NCI-H2107 (cell line): ENCODE data around the gene SSH2.
"Not testable (repeated sequence)": the region's sequence is repeated elsewhere in the genome, so short reads cannot be mapped to it uniquely, and the experiment has no call there.

Experiments
- DNase-seq: peaks from one replicate; lab custom pipeline; 2025; lab: John Stamatoyannopoulos, UW

SSH2 gene

DNA sequence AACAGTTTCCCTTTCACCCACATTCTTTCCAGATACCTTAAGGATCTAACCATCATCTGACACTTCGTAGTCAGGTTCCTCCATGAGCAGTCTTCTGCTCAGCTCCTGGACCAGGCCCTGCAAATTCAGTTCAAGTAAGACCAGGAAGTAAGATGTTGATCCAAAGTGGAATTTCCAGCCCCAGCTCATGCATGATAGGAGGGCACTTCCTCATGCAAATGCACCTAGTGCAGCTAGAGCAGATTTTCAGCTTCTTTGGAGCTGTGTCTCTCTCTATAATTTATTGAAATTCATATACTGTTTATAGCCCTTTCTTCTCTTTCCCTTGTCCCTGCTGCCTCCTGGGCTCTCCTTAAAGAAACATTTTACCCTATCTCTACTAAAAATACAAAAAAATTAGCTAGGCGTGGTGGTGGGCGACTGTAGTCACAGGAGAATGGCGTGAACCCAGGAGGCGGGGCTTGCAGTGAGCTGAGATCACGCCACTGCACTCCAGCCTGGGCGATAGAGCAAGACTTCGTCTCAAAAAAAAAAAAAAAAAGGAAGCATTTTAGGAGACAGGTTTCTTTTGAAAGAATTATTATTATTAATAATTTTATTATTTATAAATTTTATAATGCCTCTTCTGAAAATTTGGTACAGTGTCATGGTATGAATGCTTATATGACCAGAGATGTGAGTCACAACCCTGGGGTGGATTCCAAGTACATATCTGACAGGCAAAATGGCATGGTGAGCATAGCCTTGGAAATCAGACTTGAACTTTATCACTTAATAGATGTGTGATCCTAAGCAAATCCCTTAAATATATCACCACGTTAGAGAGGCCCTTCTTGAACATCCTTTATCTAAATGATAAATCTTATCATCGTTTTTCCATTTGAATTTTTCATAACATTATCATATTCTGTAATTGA is 94.3 kb downstream of the SSH2 start:
- no peak for DNase-seq

DNA sequence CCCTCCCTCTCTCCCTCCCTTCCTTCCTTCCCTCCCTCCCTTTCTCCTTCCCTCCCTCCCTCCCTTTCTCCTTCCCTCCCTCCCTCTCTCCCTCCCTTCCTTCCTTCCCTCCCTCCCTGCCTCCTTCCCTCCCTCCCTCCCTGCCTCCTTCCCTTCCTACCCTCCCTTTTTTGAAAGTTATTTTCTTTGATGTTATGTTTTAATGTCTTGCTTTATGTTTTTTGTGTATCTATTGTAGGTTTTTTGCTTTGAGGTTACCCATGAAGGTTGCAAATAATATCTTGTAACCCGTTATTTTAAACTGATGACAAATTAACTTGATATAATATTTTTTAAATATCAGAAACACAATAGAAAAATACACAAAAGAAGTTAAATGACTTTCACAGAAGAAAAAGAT is 96.2 kb downstream of the SSH2 start:
- no peak for DNase-seq

DNA sequence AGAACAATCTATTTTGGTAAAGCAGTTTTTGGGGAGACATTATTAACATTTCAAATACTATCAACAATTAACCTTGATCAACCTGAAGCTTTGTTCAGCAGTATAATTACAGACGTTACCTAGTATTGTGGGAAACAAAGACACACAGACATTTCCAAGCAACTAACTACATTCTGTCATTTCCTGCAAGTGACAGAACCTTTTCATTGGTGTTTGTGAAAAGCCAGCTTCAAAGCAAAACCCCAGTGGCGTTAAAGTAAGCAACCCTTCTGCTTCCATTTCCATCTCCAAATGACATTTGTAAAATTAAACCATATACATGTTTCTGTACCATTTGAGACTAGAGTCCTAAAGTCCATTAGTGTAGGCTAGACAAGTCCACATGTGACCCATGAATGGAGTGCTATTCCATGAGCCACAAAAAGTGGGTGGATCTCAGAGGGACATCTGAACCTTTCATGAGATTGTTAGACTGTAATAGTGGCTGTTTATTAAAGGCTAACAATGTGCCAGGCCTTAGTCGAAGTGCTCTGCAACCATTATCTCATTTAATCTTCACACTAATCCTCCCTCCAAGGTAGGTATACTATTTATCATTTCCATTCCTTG is 101.2 kb downstream of the SSH2 start:
- DNase-seq, result no peak

DNA sequence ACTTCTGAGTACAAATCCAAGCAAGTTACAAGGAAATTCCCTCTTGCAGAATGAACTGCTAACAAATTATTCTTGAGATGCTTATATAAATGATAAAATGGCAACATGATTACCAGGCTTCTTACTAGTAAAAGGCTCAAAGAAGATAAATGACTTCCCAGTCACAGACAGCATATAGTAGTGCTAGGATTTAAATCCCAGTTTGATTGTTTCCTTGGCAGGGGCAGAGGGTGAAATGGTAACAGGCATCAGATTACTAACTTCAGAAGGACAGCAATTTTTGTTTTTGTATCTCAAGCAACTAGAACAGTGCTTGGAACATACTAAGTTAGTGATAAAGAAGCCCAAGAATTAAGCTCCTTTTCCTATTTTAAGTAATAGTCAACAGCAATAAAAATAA is 102.8 kb downstream of the SSH2 start:
- DNase-seq, result no peak

DNA sequence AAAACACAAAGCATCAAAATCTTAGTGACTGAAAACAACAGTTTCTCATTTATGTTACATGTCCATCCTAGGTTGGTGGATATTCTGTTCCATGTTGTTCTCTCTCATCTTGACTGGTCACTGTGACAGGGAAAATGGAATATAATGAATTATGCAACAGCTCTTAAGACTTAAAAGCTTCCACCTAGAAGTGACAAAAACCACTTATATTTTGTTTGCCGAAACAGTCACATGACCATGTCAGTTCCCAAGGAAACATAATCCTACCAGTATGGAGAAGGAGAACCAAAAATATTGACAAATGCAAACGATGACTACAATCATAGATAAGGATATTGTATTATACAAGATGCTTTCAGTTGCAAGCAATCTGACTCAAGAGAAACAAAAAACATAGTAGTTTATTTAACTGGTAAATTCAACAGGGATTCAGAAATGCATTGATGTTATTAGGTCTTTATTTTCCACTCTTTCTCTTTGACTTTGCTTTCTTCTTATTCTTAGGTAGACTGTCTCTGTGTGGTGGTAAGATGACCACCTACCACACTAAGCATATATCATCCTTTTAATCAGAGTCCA is 103.8 kb downstream of the SSH2 start:
- no peak for DNase-seq

DNA sequence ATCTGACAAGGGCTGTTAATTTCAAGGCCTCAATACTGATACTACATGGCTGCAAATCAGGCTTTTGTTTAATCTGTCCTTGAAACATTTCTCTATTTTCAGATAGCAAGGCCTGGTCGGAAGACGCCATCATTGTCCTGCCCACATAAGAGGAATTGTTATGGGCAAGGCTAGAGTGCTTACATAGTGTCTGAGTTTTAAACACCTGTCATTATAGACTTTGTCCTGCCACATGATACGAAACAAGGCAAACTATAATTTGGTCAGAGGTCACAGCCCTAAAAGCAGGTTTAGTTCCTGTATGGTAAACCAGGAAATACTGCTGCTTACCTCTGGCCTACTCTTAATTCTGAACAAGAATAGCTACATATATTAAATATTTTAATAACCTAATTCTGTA is 104.4 kb downstream of the SSH2 start:
- DNase-seq, result no peak

DNA sequence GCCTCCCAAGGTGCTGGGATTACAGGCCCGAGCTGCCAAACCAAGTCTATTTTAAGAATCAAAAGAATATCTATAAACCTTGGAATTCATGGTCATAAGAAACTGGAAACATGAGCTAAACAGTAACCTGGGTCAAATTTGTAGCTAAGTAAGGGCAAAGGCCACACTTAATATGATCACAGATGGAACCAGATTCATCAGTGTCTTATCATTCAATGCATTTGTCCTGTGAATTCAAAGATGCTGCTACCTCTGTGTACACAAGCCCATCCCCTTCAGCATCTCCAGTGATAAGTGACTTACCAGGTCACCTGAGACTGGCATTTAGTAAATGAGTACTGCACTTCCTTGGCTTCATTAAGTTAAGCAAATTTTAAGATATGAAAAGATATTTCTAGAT is 108.1 kb downstream of the SSH2 start:
- DNase-seq, result no peak

DNA sequence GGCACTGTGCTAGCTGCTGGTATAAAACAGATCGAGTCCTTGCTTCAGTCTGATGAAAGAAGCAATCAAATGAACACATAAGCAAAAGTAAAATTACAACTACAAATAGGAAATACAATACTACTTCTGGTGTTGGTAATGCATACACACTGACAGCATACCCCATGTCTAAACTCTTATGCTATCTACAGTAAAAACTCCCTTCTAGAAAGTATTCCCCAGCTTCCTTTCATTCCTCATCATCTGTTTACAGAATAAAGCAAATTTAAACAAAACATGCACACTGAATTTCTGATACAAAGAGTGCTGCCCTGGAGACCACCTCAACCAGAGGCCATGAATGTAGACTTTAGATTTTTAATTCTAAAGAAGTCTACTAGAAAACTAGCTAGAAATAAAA is 109.6 kb downstream of the SSH2 start:
- no peak for DNase-seq

DNA sequence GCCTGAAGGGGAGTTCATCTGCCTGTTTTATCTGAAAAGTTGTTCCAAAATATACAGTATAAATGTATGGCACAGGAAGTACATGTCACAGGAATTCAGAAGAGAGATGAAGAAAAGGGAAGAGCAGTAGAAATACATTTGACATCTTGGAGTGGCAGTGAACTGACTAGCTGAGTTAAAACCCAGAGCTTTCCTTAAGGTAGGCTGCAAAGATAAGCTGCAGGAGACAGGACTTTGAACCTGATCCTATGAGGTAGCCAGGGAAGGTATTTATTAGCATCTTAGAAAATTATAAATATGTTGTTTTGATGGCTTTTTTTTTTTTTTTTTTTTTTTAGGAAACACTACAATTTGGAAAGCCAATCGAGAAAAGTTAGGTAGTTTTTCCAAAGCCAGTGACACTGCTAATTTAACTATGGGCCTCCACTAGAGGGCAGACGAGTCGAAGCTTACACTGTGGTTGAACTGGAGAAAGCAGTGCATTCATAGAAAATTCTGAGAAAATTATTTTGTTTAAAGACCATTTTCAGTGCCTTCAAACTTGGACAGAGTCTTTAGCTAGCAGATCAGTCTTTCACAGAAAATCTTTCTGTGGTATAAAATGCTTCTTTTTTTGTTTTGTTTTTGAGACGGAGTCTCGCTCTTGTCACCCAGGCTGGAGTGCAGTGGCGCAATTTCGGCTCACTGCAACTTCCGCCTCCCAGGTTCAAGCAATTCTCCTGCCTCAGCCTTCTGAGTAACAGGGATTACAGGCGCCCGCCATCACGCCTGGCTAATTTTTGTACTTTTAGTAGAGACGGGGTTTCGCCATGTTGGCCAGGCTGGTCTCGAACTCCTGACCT is 122.3 kb downstream of the SSH2 start:
- no peak for DNase-seq

DNA sequence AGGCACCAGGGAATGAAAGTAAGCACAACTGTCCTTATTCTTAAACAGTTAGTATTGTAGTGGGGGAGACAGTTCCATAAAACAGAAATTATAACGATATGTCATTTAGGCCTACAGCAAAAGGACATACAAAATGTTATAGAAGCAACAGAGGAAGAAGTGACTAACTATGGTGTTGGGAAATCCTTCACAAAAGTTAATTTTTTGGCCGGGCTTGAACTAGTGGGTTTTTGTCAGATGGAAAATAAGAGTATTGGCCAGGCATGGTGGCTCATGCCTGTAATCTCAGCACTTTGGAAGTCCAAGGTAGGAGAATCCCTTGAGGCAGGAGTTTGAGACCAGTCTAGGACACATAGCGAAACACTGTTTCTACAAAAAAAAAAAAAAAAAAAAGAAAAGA is 127.8 kb downstream of the SSH2 start:
- no peak for DNase-seq

DNA sequence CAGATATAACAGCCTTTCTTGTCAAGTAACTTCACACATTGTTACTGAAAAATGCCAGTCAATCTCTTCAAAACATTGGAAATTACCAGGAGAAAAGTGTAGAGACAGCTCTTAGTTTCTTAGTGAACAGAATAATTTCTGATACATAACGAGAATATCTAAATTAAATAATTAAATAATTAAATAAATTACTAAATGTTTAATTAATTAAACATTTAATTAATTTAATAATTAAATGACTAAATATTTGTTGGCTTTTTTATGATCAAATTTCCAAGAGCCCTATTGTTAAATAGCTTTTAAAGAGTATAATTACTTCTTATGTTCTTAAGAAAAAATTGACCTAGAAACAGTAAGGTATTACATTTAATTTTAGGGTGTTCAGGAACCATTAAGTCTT is 129.6 kb downstream of the SSH2 start:
- DNase-seq, result no peak

DNA sequence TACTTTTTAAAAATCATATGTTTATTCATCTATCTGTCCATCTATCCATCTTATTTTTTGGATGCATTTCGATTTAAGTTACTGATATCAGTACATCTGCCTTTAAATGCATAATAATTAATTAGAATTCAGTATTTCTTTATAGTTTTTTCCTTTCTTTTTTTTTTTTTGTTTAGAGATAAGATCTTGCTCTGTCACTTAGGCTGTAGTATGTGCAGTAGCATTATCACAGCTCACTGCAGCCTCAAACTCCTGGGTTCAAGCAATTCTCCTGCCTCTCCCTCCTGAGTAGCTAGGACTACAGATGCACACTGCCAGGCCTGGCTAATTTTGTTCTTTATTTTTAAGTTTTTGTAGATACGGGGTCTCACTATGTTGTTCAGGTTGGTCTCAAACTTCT is 133.4 kb downstream of the SSH2 start:
- no peak for DNase-seq

DNA sequence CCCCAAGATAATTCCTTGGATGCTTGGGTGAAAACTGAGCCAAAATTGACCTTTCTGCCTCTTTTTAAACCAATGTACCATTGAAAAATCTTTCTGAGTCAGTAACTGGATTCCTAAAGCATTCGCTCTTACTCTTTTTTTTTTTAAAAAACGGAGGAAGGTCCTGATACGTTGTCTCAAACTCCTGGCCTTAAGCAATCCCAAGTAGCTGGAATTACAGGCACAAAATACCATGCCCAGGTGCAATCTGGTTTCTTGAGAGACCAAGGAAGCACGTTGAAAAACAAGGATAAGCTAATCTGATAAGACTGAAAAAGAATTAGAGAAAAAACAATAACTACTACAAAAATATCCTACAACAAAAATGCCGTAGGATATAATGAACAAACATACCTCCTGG is 136.5 kb downstream of the SSH2 start:
- DNase-seq, result no peak

DNA sequence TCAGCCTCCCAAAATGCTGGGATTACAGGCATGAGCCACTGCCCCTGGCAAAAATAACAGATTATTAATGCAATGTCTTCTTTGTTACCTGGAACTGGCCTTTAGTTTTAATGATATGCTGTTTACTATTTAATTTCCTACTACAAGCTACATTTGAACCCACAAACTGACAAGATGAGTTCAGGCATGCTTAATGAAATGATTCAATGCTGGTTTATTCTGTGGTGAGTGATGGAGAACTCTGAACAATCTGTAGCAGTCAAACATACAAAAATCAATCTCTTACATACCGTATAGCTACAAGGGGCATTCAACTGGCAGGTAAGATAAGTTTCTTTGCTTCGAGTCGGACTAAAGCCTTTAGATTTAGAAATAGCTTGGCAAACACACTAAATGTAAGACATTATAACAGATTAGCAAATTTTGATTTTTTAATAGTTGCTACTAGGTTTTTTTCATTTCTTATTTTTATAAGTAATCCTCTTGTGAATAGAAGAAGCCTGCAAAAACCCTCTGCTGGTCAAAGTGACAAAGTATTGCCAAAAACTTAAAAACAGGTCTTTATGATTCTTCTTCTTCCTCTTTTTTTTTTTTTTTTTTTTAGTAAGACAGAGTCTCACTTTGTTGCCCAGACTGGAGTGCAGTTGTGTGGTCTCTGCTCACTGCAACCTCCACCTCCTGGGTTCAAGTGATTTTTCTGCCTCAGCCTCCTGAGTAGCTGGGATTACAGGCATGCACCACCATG is 138.5 kb downstream of the SSH2 start:
- no peak for DNase-seq

DNA sequence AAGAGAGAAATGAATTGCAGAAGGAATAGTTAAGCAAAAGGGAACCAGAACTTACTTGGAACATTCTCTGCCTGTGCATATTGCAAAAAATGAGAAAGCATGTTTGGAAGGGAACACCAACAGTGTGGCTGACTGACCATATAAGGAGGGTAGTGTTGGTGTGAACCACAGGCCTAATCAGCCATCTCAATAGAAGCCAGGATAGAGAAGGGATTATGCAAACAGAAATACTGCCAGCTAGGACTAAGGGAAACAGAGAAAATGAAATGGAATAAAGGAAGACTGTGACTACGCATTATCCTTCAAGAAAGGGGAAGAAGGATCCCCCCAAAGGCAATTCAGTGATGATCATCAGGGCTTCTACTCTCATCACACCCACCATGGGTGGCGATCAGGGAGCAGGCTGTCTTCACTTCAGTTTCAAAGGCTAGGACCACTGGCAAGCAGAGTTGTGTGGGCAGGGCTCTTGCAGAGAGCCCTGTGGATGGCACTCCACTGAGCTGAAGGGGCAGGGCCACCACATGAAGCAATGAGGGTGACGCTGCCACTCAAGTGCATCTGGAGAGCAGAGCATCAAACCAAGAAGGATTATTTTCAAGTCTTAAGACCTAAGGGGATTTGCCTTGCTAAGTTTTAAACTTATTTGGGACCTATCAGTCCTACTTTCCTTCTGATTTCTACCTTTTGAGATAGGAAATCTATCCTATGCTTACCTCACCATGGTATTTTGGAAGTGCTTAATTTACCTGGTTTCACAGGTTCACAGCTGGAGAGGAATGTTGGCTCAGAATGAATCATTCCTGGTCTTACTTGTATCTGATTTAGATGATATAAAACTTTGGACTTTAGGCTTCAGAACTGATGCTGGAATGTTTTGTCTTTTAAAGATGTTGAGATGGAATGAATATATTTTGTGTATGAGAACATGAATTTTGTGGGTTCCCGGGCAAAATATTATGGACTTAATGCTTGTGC is 140.5 kb downstream of the SSH2 start:
- DNase-seq, result no peak

DNA sequence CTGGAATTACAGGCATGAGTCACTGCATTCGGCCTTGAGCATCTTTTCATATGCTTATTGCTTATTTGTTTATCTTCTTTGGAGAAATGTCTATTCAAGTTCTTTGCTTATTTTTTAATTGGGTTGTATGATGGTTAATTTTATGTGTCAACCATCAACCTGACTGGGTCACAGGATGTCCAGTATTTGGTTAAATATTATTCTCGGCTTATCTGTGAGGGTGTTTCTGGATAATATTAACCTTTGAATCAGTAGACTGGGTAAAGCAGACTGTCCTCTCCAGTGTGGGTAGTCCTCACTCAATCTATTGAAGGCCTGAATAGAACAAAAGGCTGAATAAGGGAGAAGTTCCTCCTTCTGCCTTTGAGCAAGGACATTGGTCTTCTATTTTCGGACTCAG is 142.0 kb downstream of the SSH2 start:
- no peak for DNase-seq

DNA sequence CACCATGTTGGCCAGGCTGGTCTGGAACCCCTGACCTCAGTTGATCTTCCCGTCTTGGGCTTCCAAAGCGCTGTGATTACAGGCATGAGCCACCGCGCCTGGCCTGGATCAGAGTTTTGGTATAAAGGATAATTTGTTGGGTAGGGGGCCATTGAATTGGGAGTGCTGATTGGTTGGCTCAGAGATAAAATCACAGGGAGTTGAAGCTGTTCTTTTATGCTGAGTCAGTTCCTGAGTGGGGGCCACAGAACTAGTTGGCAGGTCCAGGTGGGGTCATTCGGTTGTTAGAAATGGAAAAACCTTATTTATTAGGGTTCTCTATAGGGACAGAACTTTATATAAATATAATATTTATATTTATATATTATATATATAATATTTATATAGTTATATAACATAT is 147.1 kb downstream of the SSH2 start:
- no peak for DNase-seq

DNA sequence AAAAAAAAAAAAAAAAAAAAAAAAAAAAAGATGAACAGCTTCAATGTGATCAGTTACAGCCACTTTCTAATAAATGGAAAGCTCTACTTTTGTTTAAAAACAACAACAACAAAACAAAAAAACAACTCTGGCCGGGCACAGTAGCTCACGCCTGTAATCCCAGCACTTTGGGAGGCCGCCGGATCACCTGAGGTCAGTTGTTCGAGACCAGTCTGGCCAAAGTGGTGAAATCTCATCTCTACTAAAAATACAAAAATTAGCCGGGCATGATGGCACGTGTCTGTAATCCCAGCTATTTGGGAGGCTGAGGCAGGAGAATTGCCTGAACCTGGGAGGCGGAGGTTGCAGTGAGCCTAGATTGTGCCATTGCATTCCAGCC is 150.2 kb downstream of the SSH2 start:
- DNase-seq, result not testable (repeated sequence)

DNA sequence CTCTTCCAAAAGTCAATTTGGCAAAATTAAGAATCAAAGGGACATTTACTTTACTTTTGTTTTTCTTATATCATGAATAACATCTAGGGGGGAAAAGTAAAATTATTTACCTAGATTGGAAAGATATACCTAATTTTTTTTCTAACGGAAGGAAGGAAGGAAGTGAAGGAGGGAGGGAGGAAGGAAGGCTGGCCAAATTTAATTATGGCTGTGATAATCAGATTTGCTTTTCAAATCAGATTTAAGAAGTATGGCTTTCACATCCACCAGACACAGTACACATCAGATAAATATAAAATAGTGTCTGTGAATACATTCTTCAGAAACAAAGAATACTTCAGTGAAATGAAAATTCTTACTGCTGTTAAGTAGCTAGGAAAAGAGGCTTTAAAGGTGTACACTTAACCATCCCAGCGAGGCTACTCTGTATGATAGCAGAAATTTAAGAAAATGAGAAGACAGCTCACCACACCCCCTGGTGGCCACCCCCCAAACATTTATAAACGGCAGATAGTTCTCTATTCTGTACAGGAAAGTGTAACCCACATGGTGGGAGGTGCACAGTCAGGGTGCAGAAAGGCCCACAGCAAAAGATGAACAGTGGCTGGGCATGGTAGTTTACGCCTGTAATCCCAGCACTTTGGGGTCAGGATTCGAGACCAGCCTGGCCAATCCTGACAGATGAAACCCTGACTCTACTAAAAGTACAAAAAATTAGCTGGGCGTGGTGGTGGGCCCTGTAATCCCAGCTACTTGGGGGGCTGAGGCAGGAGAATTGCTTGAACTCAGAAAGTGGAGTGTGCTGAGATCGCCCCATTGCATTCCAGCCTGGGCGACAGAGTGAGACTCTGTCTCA is 150.8 kb downstream of the SSH2 start:
- DNase-seq, result no peak

DNA sequence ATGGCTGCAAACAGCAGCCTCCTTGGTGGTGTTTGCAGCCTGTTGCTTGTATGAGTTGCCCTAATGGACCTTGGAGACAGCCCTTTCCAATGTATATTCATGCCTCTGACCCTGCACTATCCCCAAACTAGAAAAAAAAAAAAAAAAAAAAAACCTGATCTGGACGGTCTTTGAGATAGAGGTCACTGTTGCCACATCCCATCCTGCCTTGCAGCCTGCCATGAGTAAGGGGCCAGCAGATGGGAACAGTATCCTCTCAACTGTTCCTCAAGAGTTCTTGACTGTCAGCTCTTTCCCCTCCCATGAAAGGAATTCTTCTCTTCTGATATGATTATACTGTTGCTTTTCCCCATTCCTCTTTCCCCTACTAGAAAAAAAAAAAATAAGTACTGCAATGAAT is 152.4 kb downstream of the SSH2 start:
- no peak for DNase-seq
